Smooth muscle cell (in vitro differentiated cells): Measurements from ENCODE around the gene TPM1. TPM values are rescaled to one million over a fixed set of nuclear protein-coding genes. Genes with fewer than 3 reads are reported as not detected.
"Not testable (repeated sequence)": the region's sequence is repeated elsewhere in the genome, so short reads cannot be mapped to it uniquely, and the experiment has no call there.

Experiments
- DNase-seq: peaks from one replicate; lab custom pipeline; 2025; ENCODE audit not compliant: unreplicated experiment; lab: John Stamatoyannopoulos, UW
- H2AFZ ChIP-seq: fragments of 200-600 bp; sonication (generic); 2 replicates; pipeline ENCODE4 v1.6.0; 2016; ENCODE audit warnings: antibody characterized with exemption, low read depth, mild to moderate bottlenecking
- H3F3A ChIP-seq: fragments of 200-600 bp; sonication (generic); 2 replicates; pipeline ENCODE4 v1.6.0; 2017; ENCODE audit warnings: antibody characterized with exemption, low read depth
- H3K27ac ChIP-seq: fragments of 200-600 bp; sonication (generic); 2 replicates; pipeline ENCODE4 v1.5.1; 2016; ENCODE audit warnings: low read depth, mild to moderate bottlenecking
- H3K27me3 ChIP-seq: fragments of 200-600 bp; sonication (generic); 2 replicates; pipeline ENCODE4 v1.6.1; 2016; ENCODE audit warnings: low read depth, mild to moderate bottlenecking
- H3K36me3 ChIP-seq: fragments of 200-600 bp; sonication (generic); 2 replicates; pipeline ENCODE4 v1.5.1; 2016; ENCODE audit warnings: low read depth
- H3K4me1 ChIP-seq: fragments of 200-600 bp; sonication (generic); 2 replicates; pipeline ENCODE4 v1.5.1; 2016; ENCODE audit warnings: low read depth
- H3K4me2 ChIP-seq: fragments of 200-600 bp; sonication (generic); 2 replicates; pipeline ENCODE4 v1.6.0; 2016; ENCODE audit warnings: mild to moderate bottlenecking
- H3K4me3 ChIP-seq: fragments of 200-600 bp; sonication (generic); 2 replicates; pipeline ENCODE4 v1.5.1; 2016; ENCODE audit warnings: mild to moderate bottlenecking
- H3K79me2 ChIP-seq: fragments of 200-600 bp; sonication (generic); 2 replicates; pipeline ENCODE4 v1.6.0; 2016; ENCODE audit warnings: low read depth, mild to moderate bottlenecking
- H3K9ac ChIP-seq: fragments of 200-600 bp; sonication (generic); 2 replicates; pipeline ENCODE4 v1.6.0; 2016; ENCODE audit warnings: low read depth
- H3K9me3 ChIP-seq: fragments of 200-600 bp; sonication (generic); replicated peaks from 2 replicates; pipeline ENCODE4 v1.5.1; 2016; ENCODE audit warnings: low read depth
- H4K20me1 ChIP-seq: fragments of 200-600 bp; sonication (generic); 2 replicates; pipeline ENCODE4 v1.6.0; 2016; ENCODE audit warnings: low read depth
- CTCF ChIP-seq: fragments of 200-600 bp; sonication (generic); IDR thresholded peaks from 2 replicates; pipeline ENCODE4 v1.5.1; 2017; ENCODE audit warnings: borderline replicate concordance, mild to moderate bottlenecking, antibody characterized with exemption; ENCODE audit not compliant: insufficient read depth, poor library complexity, severe bottlenecking
- WGBS: methylation state at CpG from one replicate; pipeline ENCODE4 v1.1.7; 2016; ENCODE audit warnings: low lambda C conversion rate; 5-methylcytosine and 5-hydroxymethylcytosine counted together
- polyA plus RNA-seq: library from polyadenylated mRNA; unstranded; fragments of >200 nt; fragmentation: Nextera tagmentation; extraction: Ambion mirVana; gene quantifications from 2 replicates; pipeline ENCODE4 v1.2.1, GENCODE V29; 2016
- total RNA-seq: library from RNA; depleted of rRNA; stranded (reverse); fragments of >200 nt; gene quantifications from 2 replicates; pipeline ENCODE4 v1.2.3, GENCODE V29; 2014

Gene TPM1
- total and polyA plus RNA-seq, 2 experiments from 2014 or later = 1,694 to 1,915 TPM

- no peak for DNase-seq
- Histone ChIP-seq H4K20me1 (no peaks in the 10 kb centered on the region), H3K4me1 (peaks cover 8% of the 10 kb centered on the region), H3K79me2 (no peaks in the 10 kb centered on the region), H2AFZ (no peak overlapping the region), H3K9me3 (no peaks in the 10 kb centered on the region), H3K4me2 (no peak overlapping the region), H3K4me3 (no peak overlapping the region), H3K9ac (no peak overlapping the region), H3K36me3 (no peaks in the 10 kb centered on the region), H3F3A (peaks cover 4% of the 10 kb centered on the region), H3K27ac (no peak overlapping the region), H3K27me3 (no peaks in the 10 kb centered on the region)
- WGBS = 95% methylated on average over 4 of the region's 4 CpGs
- TF ChIP-seq CTCF = no peak
Observed at GRCh38 chr15:63096178-63096577, 53.6 kb downstream of the TPM1 start.

- not testable (repeated sequence) for H3K27ac ChIP-seq, H3K4me1 ChIP-seq, H2AFZ ChIP-seq, H3K79me2 ChIP-seq, H3K4me2 ChIP-seq, H3K4me3 ChIP-seq, H3K36me3 ChIP-seq, H3K9me3 ChIP-seq, H3K9ac ChIP-seq, DNase-seq, H3K27me3 ChIP-seq, H4K20me1 ChIP-seq, H3F3A ChIP-seq
- 100% methylated on average over 5 of the region's 33 CpGs for WGBS
Observed at GRCh38 chr15:63098901-63099300, 56.4 kb downstream of the TPM1 start.

- not testable (repeated sequence) for H3K36me3 ChIP-seq, H3K4me3 ChIP-seq, H3K9ac ChIP-seq, DNase-seq, H3K79me2 ChIP-seq, H3F3A ChIP-seq, H2AFZ ChIP-seq, H3K9me3 ChIP-seq, H3K27ac ChIP-seq, H3K27me3 ChIP-seq, H3K4me1 ChIP-seq, H4K20me1 ChIP-seq, H3K4me2 ChIP-seq
- WGBS = 83% methylated on average over 5 of the region's 5 CpGs
Observed at GRCh38 chr15:63099581-63099980, 57.0 kb downstream of the TPM1 start.

- no peak for TF ChIP-seq CTCF
Observed at GRCh38 chr15:63103416-63103815, 60.9 kb downstream of the TPM1 start.

GRCh38 chr15:63104727-63105126 is 62.2 kb downstream of the TPM1 start:
- no peaks in the 10 kb centered on the region for H4K20me1 ChIP-seq
- DNase-seq = no peak

More at GRCh38 chr15:63103416-63103815, 60.9 kb downstream of the TPM1 start:
- DNase-seq = no peak
- H4K20me1 ChIP-seq = no peaks in the 10 kb centered on the region
- no peaks in the 10 kb centered on the region for H3F3A ChIP-seq
- H3K4me2 ChIP-seq = no peak overlapping the region
- H3K27ac ChIP-seq = no peak overlapping the region
- H3K9me3 ChIP-seq = no peaks in the 10 kb centered on the region
- no peak overlapping the region for H3K9ac ChIP-seq
- no peaks in the 10 kb centered on the region for H3K4me1 ChIP-seq
- no peaks in the 10 kb centered on the region for H3K79me2 ChIP-seq
- no peaks in the 10 kb centered on the region for H3K27me3 ChIP-seq
- no peak overlapping the region for H3K4me3 ChIP-seq
- H3K36me3 ChIP-seq = no peaks in the 10 kb centered on the region
- no peak overlapping the region for H2AFZ ChIP-seq
- WGBS = 95% methylated on average over 3 of the region's 3 CpGs

GRCh38 chr15:63105354-63105753 is 62.8 kb downstream of the TPM1 start:
- peaks cover 12% of the 10 kb centered on the region for H3F3A ChIP-seq
- not testable (repeated sequence) for H3K36me3 ChIP-seq, H3K4me3 ChIP-seq, DNase-seq, H3K9me3 ChIP-seq, H3K4me1 ChIP-seq, H4K20me1 ChIP-seq, H3K4me2 ChIP-seq, H3K79me2 ChIP-seq, H2AFZ ChIP-seq, H3K9ac ChIP-seq, H3K27me3 ChIP-seq
- 85% methylated on average over 8 of the region's 8 CpGs for WGBS
- H3K27ac ChIP-seq = peak overlapping the region; percentile 49

More at GRCh38 chr15:63104727-63105126, 62.2 kb downstream of the TPM1 start:
- Histone ChIP-seq H3K9me3 (no peaks in the 10 kb centered on the region), H3K4me3 (no peak overlapping the region), H2AFZ (no peak overlapping the region), H3K36me3 (no peaks in the 10 kb centered on the region), H3K79me2 (no peaks in the 10 kb centered on the region), H3F3A (peaks cover 7% of the 10 kb centered on the region), H3K27ac (peak overlapping the region; percentile 49), H3K4me1 (no peaks in the 10 kb centered on the region), H3K4me2 (peak overlapping the region; percentile 35), H3K27me3 (no peaks in the 10 kb centered on the region), H3K9ac (no peak overlapping the region)
- TF ChIP-seq CTCF = no peak
- 28% methylated on average over 7 of the region's 7 CpGs for WGBS
